ENCODE measurements around the gene VWA5B1. TPM values are rescaled to one million over a fixed set of nuclear protein-coding genes. Genes with fewer than 3 reads are reported as not detected.

VWA5B1 gene
- total and polyA plus RNA-seq, 2 of the 8 experiments (the other 6 are each of a cell fraction or from before 2014, with no cell fraction given) = 0.54 to 2.3 TPM

GRCh38 chr1:20402585-20403422 is 112.1 kb downstream of the VWA5B1 start:
- H3K27me3 ChIP-seq (replicated peaks in 1 of 4; ENCODE audit: control insufficient read depth in 3 of 4, extremely low read depth in 1 of 4, insufficient read depth in 3 of 4, low read length in 3 of 4) = peaks cover 58 to 98% (median 81%) of the 10 kb centered on the region in 4 experiments
- H3K4me3 ChIP-seq (ENCODE audit: extremely low read depth in 1 of 4, insufficient read depth in 2 of 4, low read depth in 3 of 4, low read length in 4 of 4) = no peak overlapping the region

More at GRCh38 chr1:20402585-20403422, 112.1 kb downstream of the VWA5B1 start:
- TF ChIP-seq, protein P1, sequence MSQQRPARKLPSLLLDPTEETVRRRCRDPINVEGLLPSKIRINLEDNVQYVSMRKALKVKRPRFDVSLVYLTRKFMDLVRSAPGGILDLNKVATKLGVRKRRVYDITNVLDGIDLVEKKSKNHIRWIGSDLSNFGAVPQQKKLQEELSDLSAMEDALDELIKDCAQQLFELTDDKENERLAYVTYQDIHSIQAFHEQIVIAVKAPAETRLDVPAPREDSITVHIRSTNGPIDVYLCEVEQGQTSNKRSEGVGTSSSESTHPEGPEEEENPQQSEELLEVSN (IDR thresholded peaks at IDR 0.05) = no peak
- TF ChIP-seq ATF3 (IDR thresholded peaks at IDR 0.05; ENCODE audit: insufficient read depth, low read depth, low read length) (no peak), POLR2A (IDR thresholded peaks at IDR 0.05; ENCODE audit: control extremely low read depth in 1 of 2, low read depth in 2 of 2, low read length in 2 of 2) (no peak), CTCF (IDR thresholded peaks at IDR 0.05; ENCODE audit: control extremely low read depth in 1 of 3, insufficient read depth in 1 of 3, low read depth in 1 of 3, low read length in 3 of 3) (no peak), RFX5 (IDR thresholded peaks at IDR 0.05; ENCODE audit: borderline replicate concordance, low read depth, low read length) (no peak)
- ChIA-PET CTCF (ENCODE audit: partially characterized antibody) (interaction anchor here (0.6 to 1.6 kb wide), 10 partner anchors 12 to 237 kb away, joined by 3 to 6 read pairs (median 4); no protein-coding TSS in a partner anchor), POLR2A (ENCODE audit: partially characterized antibody) (interaction anchor here (1.0 kb wide), 1 partner anchor 27 kb away, joined by 3 read pairs; no protein-coding TSS in a partner anchor)
- peaks cover 0 to 8% of the 10 kb centered on the region in 2 experiments for H4K20me1 ChIP-seq (replicated peaks in 1 of 2; ENCODE audit: control insufficient read depth in 1 of 2, insufficient read depth in 2 of 2, low read length in 2 of 2)
- H3K36me3 ChIP-seq (ENCODE audit: control insufficient read depth in 2 of 4, insufficient read depth in 4 of 4, low read length in 3 of 4) = no peaks in the 10 kb centered on the region
- H3K23ac ChIP-seq (ENCODE audit: insufficient read length) = no peak overlapping the region
- no peaks in the 10 kb centered on the region for H3K79me2 ChIP-seq (ENCODE audit: control insufficient read depth in 1 of 2, insufficient read depth in 2 of 2, low read length in 2 of 2)
- H3K4ac ChIP-seq (replicated peaks; ENCODE audit: insufficient read length, low read depth, low read length) = no peak overlapping the region
- DNase-seq (ENCODE audit: low read depth in 1 of 2, low spot score in 2 of 2) (no peak), FAIRE-seq (no peak)
- H2AFZ ChIP-seq (ENCODE audit: low read length) = no peak overlapping the region
- H3K27ac ChIP-seq (ENCODE audit: low read depth, low read length) = no peak overlapping the region
- H3K79me1 ChIP-seq (ENCODE audit: low read depth, low read length) = no peaks in the 10 kb centered on the region
- H3K23me2 ChIP-seq (ENCODE audit: low read depth, low read length) = no peaks in the 10 kb centered on the region
- no peak overlapping the region for H2BK20ac ChIP-seq (ENCODE audit: low read length)
- H2BK5ac ChIP-seq (ENCODE audit: low read depth, low read length) = no peak overlapping the region
- H2BK15ac ChIP-seq (ENCODE audit: low read length) = no peak overlapping the region
- no peaks in the 10 kb centered on the region for H3K9me3 ChIP-seq (ENCODE audit: insufficient read depth in 2 of 2, low read depth in 1 of 2, low read length in 1 of 2)
- H2BK120ac ChIP-seq (replicated peaks; ENCODE audit: low read depth, low read length) = no peak overlapping the region
- no peak overlapping the region for H4K91ac ChIP-seq (replicated peaks; ENCODE audit: insufficient read length, low read length)
- H3K14ac ChIP-seq (ENCODE audit: insufficient read length) = no peak overlapping the region
- H4K8ac ChIP-seq (ENCODE audit: extremely low read depth, insufficient read depth, low read length) = no peak overlapping the region
- H3K4me2 ChIP-seq (ENCODE audit: insufficient read depth in 1 of 2, low read depth in 2 of 2, low read length in 2 of 2) = no peak overlapping the region
- no peak overlapping the region for H3K9ac ChIP-seq (replicated peaks in 1 of 4; ENCODE audit: extremely low read depth in 1 of 4, low read depth in 3 of 4, low read length in 3 of 4)
- no peak overlapping the region for H3K18ac ChIP-seq (ENCODE audit: extremely low read depth, low read length)
- no peak overlapping the region for H3K56ac ChIP-seq (replicated peaks; ENCODE audit: insufficient read length, low read depth, low read length)
- no peak overlapping the region for H2AK5ac ChIP-seq (ENCODE audit: low read depth, low read length)
- H2BK12ac ChIP-seq (ENCODE audit: low read depth, low read length) = no peak overlapping the region
- WGBS, 2 experiments (ENCODE audit: extremely low coverage in 1 of 2, insufficient coverage in 1 of 2, insufficient read length in 1 of 2, insufficient replicate concordance in 2 of 2, low coverage in 1 of 2, low lambda C conversion rate in 2 of 2, missing lambda C conversion rate in 1 of 2) = 71% methylated on average over 13 of the region's 13 CpGs; no CpG with 5 or more reads in 1 of the 2 experiments
- H3K4me1 ChIP-seq (replicated peaks in 1 of 4; ENCODE audit: control insufficient read depth in 3 of 4, insufficient read depth in 4 of 4, low read length in 3 of 4) = peaks cover 0 to 4% (median 4%) of the 10 kb centered on the region in 4 experiments; a peak in 4 of 7 replicates
- no peak overlapping the region for H4K5ac ChIP-seq (ENCODE audit: insufficient read length, low read depth, low read length)

Data from H1 (cell line).